A549 (cell line): ENCODE data around the gene VEZT.

ENCODE experiments used
- CEBPB ChIP-seq, 2 experiments: fragments of >200 bp in 1 of 2; sonication (Bioruptor Twin) in 1 of 2; formaldehyde crosslinking in 1 of 2; IDR thresholded peaks; 2 replicates each; pipeline ENCODE4 v1.6.1; 2012 to 2016
- CTCF ChIP-seq: fragments of >200 bp; sonication (Bioruptor Twin); formaldehyde crosslinking; IDR thresholded peaks from 3 replicates; pipeline ENCODE4 v1.5.1; 2016
- EP300 ChIP-seq, 2 experiments: fragments of >200 bp; sonication (Bioruptor Twin); formaldehyde crosslinking; IDR thresholded peaks; 2 replicates in 1 of 2; 3 replicates in 1 of 2; pipeline ENCODE4 v1.6.1; 2016 to 2017
- FOSL2 ChIP-seq, 2 experiments: fragments of 450-650 bp in 1 of 2; fragments of >200 bp in 1 of 2; sonication (Bioruptor Twin) in 1 of 2; formaldehyde crosslinking; IDR thresholded peaks; 2 replicates each; pipeline versions ENCODE4 v1.5.0 to v1.6.1; 2016 to 2020; ENCODE audit warnings: mild to moderate bottlenecking in 1 of 2, moderate library complexity in 1 of 2
- POLR2A ChIP-seq: IDR thresholded peaks from 2 replicates; pipeline ENCODE4 v1.6.1; 2012; ENCODE audit warnings: mild to moderate bottlenecking, low read length
- RAD21 ChIP-seq, 2 experiments: fragments of >200 bp in 1 of 2; sonication (Bioruptor Twin) in 1 of 2; formaldehyde crosslinking in 1 of 2; IDR thresholded peaks in 1 of 2; conservative IDR thresholded peaks in 1 of 2; 2 replicates in 1 of 2; 3 replicates in 1 of 2; pipeline ENCODE4 v1.6.1; 2012 to 2018; ENCODE audit warnings: inconsistent platforms in 1 of 2
- RARB ChIP-seq: fragments of 250-450 bp; sonication (Bioruptor Pico); IDR thresholded peaks from 2 replicates; pipeline ENCODE4 v1.8.0; 2021; ENCODE audit warnings: mild to moderate bottlenecking, moderate library complexity
- USF2 ChIP-seq: fragments of 450-650 bp; IDR thresholded peaks from 2 replicates; pipeline ENCODE4 v1.6.1; 2014; ENCODE audit warnings: antibody characterized with exemption
- TF ChIP-seq, protein P1 (sequence below): fragments of 200-600 bp; sonication (generic); IDR thresholded peaks from 2 replicates; pipeline ENCODE4 v1.6.1; 2016; ENCODE audit warnings: antibody characterized with exemption, mild to moderate bottlenecking, moderate library complexity

DNA sequence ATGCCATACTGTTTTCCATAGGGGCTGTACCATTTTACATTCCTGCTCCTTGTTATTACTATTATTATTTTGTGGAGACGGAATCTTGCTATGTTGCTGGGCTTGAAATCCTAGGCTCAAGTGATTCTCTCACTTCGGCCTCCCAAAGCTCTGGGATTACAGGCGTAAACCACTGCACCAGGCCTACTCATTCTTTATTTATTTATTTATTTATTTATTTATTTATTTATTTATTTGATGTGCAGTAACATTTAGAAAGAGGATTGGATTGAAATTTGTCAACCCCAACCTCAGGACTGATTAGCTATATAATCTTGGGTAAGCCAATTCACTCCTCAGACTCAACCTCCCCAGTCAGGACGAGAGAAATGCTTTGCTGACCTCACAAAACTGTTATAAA, 107.9 kb downstream of the VEZT start:
- TF ChIP-seq RAD21 (conservative IDR thresholded peaks at IDR 0.05 in 1 of 2, IDR thresholded peaks at IDR 0.05 in 1 of 2) = no peak
- TF ChIP-seq USF2 = no peak
- no peak for TF ChIP-seq CTCF
- TF ChIP-seq POLR2A = no peak
- TF ChIP-seq CEBPB (IDR thresholded peaks at IDR 0.05) = no peak
- no peak for TF ChIP-seq RARB
- TF ChIP-seq, protein P1, sequence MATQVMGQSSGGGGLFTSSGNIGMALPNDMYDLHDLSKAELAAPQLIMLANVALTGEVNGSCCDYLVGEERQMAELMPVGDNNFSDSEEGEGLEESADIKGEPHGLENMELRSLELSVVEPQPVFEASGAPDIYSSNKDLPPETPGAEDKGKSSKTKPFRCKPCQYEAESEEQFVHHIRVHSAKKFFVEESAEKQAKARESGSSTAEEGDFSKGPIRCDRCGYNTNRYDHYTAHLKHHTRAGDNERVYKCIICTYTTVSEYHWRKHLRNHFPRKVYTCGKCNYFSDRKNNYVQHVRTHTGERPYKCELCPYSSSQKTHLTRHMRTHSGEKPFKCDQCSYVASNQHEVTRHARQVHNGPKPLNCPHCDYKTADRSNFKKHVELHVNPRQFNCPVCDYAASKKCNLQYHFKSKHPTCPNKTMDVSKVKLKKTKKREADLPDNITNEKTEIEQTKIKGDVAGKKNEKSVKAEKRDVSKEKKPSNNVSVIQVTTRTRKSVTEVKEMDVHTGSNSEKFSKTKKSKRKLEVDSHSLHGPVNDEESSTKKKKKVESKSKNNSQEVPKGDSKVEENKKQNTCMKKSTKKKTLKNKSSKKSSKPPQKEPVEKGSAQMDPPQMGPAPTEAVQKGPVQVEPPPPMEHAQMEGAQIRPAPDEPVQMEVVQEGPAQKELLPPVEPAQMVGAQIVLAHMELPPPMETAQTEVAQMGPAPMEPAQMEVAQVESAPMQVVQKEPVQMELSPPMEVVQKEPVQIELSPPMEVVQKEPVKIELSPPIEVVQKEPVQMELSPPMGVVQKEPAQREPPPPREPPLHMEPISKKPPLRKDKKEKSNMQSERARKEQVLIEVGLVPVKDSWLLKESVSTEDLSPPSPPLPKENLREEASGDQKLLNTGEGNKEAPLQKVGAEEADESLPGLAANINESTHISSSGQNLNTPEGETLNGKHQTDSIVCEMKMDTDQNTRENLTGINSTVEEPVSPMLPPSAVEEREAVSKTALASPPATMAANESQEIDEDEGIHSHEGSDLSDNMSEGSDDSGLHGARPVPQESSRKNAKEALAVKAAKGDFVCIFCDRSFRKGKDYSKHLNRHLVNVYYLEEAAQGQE = no peak
- no peak for TF ChIP-seq FOSL2 (IDR thresholded peaks at IDR 0.05)
- TF ChIP-seq FOSL2 (CRISPR knock-in tag; IDR thresholded peaks at IDR 0.05) = no peak
- TF ChIP-seq EP300 (IDR thresholded peaks at IDR 0.05) = no peak
